Activated T-helper 1 cell treated with anti-CD3 and anti-CD28 coated beads, Interleukin-2, amount 50 U/mL, for 16 hours (primary cell): ENCODE measurements around the gene TMX2.
"Not testable (repeated sequence)": the region's sequence is repeated elsewhere in the genome, so short reads cannot be mapped to it uniquely, and the experiment has no call there.

Experiments
- DNase-seq, 2 donors: peaks; one replicate each; pipeline ENCODE4 v3.0.0-alpha.2; 2020; ENCODE audit warnings: low read depth in 1 of 2, low spot score in 1 of 2

TMX2 gene

GRCh38 chr11:57712256-57713150 lies at the start of gene TMX2:
TMX2 (plus strand) TSS chr11:57712593; CDS start chr11:57712619, 26 bp downstream.
- peak; percentile 76 to 84 for DNase-seq

- DNase-seq: no peak
Measured at GRCh38 chr11:57662893-57663292, 49.5 kb upstream of the TMX2 start.

- DNase-seq: no peak
Measured at GRCh38 chr11:57663975-57664374, 48.4 kb upstream of the TMX2 start.

- peak; percentile 79 to 89 for DNase-seq
Measured at GRCh38 chr11:57667117-57667735, 45.2 kb upstream of the TMX2 start.

- DNase-seq: peak; percentile 99 to 100
Measured at GRCh38 chr11:57667736-57668433, 44.5 kb upstream of the TMX2 start, which contains the start of gene ZDHHC5. ZDHHC5 (plus strand) TSS chr11:57668114; CDS start chr11:57673091, 4,977 bp downstream.

GRCh38 chr11:57668434-57668782 lies 44.0 kb upstream of the TMX2 start:
- peak in 1 of 2 donors; percentile 23 for DNase-seq

GRCh38 chr11:57674251-57674650 lies 38.1 kb upstream of the TMX2 start:
- no peak for DNase-seq

- no peak for DNase-seq
Measured at GRCh38 chr11:57675176-57675941, 37.0 kb upstream of the TMX2 start.

- DNase-seq: no peak
Measured at GRCh38 chr11:57679396-57679795, 33.0 kb upstream of the TMX2 start.

- no peak for DNase-seq
Measured at GRCh38 chr11:57680552-57680874, 31.9 kb upstream of the TMX2 start.

- no peak for DNase-seq
Measured at GRCh38 chr11:57681168-57681567, 31.2 kb upstream of the TMX2 start.

GRCh38 chr11:57690474-57690873 lies 21.9 kb upstream of the TMX2 start:
- not testable (repeated sequence) for DNase-seq

- no peak for DNase-seq
Measured at GRCh38 chr11:57698843-57699365, 13.5 kb upstream of the TMX2 start.

- no peak for DNase-seq
Measured at GRCh38 chr11:57699813-57700212, 12.6 kb upstream of the TMX2 start.

- DNase-seq: no peak
Measured at GRCh38 chr11:57700425-57700824, 12.0 kb upstream of the TMX2 start.

GRCh38 chr11:57703341-57703740 lies 9.1 kb upstream of the TMX2 start:
- DNase-seq: no peak

- DNase-seq: no peak
Measured at GRCh38 chr11:57704932-57705331, 7.5 kb upstream of the TMX2 start.

GRCh38 chr11:57705432-57705831 lies 7.0 kb upstream of the TMX2 start:
- not testable (repeated sequence) for DNase-seq

- no peak for DNase-seq
Measured at GRCh38 chr11:57709802-57710367, 2.5 kb upstream of the TMX2 start.

- peak; percentile 50 to 70 for DNase-seq
Measured at GRCh38 chr11:57711414-57712255, 758 bp upstream of the TMX2 start, which contains the start of gene MED19. MED19 (minus strand) TSS chr11:57712215; CDS start chr11:57712179, 36 bp downstream.
